ENCODE data around the gene OSTC.

DNA sequence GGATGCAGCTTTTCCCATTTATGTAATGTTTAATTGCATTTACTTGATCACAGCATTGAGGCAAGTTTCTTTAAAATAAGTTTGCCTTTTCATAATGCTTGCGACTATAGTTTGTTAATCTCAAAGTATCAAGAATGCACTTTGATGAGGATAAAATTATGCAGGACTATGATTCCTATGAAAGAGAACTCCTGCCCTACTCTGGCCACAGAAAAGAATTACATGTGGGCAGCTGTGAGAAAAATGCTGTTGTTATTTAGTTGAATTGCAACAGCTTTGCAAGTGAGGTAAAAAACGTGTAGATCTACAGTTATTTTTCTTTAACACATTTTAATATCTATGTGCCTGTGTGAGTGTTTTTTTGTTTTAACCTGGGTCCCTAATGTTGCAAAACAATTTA lies 12.5 kb upstream of the OSTC start:
- TF ChIP-seq, protein P1, sequence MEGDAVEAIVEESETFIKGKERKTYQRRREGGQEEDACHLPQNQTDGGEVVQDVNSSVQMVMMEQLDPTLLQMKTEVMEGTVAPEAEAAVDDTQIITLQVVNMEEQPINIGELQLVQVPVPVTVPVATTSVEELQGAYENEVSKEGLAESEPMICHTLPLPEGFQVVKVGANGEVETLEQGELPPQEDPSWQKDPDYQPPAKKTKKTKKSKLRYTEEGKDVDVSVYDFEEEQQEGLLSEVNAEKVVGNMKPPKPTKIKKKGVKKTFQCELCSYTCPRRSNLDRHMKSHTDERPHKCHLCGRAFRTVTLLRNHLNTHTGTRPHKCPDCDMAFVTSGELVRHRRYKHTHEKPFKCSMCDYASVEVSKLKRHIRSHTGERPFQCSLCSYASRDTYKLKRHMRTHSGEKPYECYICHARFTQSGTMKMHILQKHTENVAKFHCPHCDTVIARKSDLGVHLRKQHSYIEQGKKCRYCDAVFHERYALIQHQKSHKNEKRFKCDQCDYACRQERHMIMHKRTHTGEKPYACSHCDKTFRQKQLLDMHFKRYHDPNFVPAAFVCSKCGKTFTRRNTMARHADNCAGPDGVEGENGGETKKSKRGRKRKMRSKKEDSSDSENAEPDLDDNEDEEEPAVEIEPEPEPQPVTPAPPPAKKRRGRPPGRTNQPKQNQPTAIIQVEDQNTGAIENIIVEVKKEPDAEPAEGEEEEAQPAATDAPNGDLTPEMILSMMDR (IDR thresholded peaks at IDR 0.05; ENCODE audit: insufficient read depth, low read length): no peak
- TF ChIP-seq POLR2AphosphoS5 (IDR thresholded peaks at IDR 0.05; ENCODE audit: low read depth) (no peak), GABPA (IDR thresholded peaks at IDR 0.05; ENCODE audit: low read depth) (no peak)
- TF ChIP-seq, protein P2, sequence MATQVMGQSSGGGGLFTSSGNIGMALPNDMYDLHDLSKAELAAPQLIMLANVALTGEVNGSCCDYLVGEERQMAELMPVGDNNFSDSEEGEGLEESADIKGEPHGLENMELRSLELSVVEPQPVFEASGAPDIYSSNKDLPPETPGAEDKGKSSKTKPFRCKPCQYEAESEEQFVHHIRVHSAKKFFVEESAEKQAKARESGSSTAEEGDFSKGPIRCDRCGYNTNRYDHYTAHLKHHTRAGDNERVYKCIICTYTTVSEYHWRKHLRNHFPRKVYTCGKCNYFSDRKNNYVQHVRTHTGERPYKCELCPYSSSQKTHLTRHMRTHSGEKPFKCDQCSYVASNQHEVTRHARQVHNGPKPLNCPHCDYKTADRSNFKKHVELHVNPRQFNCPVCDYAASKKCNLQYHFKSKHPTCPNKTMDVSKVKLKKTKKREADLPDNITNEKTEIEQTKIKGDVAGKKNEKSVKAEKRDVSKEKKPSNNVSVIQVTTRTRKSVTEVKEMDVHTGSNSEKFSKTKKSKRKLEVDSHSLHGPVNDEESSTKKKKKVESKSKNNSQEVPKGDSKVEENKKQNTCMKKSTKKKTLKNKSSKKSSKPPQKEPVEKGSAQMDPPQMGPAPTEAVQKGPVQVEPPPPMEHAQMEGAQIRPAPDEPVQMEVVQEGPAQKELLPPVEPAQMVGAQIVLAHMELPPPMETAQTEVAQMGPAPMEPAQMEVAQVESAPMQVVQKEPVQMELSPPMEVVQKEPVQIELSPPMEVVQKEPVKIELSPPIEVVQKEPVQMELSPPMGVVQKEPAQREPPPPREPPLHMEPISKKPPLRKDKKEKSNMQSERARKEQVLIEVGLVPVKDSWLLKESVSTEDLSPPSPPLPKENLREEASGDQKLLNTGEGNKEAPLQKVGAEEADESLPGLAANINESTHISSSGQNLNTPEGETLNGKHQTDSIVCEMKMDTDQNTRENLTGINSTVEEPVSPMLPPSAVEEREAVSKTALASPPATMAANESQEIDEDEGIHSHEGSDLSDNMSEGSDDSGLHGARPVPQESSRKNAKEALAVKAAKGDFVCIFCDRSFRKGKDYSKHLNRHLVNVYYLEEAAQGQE (IDR thresholded peaks at IDR 0.05; ENCODE audit: insufficient replicate concordance, low read depth): no peak

Data from HL-60 (cell line).